H1 (cell line): Measurements from ENCODE around the gene SEC22C. TPM values are rescaled to one million over a fixed set of nuclear protein-coding genes. Genes with fewer than 3 reads are reported as not detected.
A peak's percentile ranks its signal among the peaks of the same experiment; 100 is the strongest.

Source experiments
- CTCF ChIA-PET: fragments of 300-600 bp; sonication (Branson Sonifier 250); formaldehyde crosslinking; loops from one replicate; lab custom pipeline; 2021; ENCODE audit not compliant: partially characterized antibody; lab: Charles Lee
- POLR2A ChIA-PET: fragments of 300-600 bp; sonication (Branson Sonifier 250); formaldehyde crosslinking; loops from one replicate; lab custom pipeline; 2021; ENCODE audit warnings: inconsistent platforms; ENCODE audit not compliant: partially characterized antibody; lab: Charles Lee
- DNase-seq, 2 experiments: peaks; one replicate each; pipeline versions ENCODE4 v3.0.0 to v3.0.0-alpha.2; 2010 to 2022; ENCODE audit warnings: low spot score in 2 of 2, low read depth in 1 of 2, mixed read lengths in 1 of 2
- FAIRE-seq: peaks from 2 replicates; lab custom pipeline; 2011; peaks lifted over from hg19 to GRCh38; lab: Jason Lieb, UNC
- H2AFZ ChIP-seq: 2 replicates; pipeline ENCODE4 v1.8.1; 2012; ENCODE audit warnings: low read length, inconsistent platforms
- H2AK5ac ChIP-seq: 2 replicates; pipeline ENCODE4 v1.6.1; 2013; ENCODE audit warnings: low read depth, low read length
- H2BK120ac ChIP-seq: replicated peaks from 2 replicates; pipeline ENCODE3; 2013; ENCODE audit warnings: low read depth, low read length, inconsistent platforms
- H2BK12ac ChIP-seq: 2 replicates; pipeline ENCODE4 v1.6.1; 2013; ENCODE audit warnings: low read depth, low read length
- H2BK15ac ChIP-seq: 2 replicates; pipeline ENCODE4 v1.6.1; 2013; ENCODE audit warnings: low read length
- H2BK20ac ChIP-seq: 2 replicates; pipeline ENCODE4 v1.6.1; 2013; ENCODE audit warnings: low read length
- H2BK5ac ChIP-seq: 2 replicates; pipeline ENCODE4 v1.6.1; 2013; ENCODE audit warnings: low read depth, low read length
- H3K14ac ChIP-seq: 2 replicates; pipeline ENCODE4 v1.6.1; 2013; ENCODE audit warnings: inconsistent platforms; ENCODE audit not compliant: insufficient read length
- H3K18ac ChIP-seq: 2 replicates; pipeline ENCODE4 v1.6.1; 2013; ENCODE audit warnings: low read length; ENCODE audit errors: extremely low read depth
- H3K23ac ChIP-seq: 2 replicates; pipeline ENCODE4 v1.6.1; 2013; ENCODE audit warnings: inconsistent platforms; ENCODE audit not compliant: insufficient read length
- H3K23me2 ChIP-seq: 2 replicates; pipeline ENCODE4 v1.6.1; 2013; ENCODE audit warnings: low read depth, low read length
- H3K27ac ChIP-seq: 2 replicates; pipeline ENCODE4 v1.6.1; 2011; ENCODE audit warnings: low read depth, low read length, inconsistent platforms
- H3K27me3 ChIP-seq, 4 experiments: replicated peaks in 1 of 4; 1 replicate in 1 of 4; 2 replicates in 3 of 4; pipeline versions ENCODE4 v1.6.1 to v1.8.1; 2011 to 2013; ENCODE audit warnings: low read length in 3 of 4, mild to moderate bottlenecking in 3 of 4, inconsistent platforms in 2 of 4, mixed read lengths in 2 of 4, moderate library complexity in 1 of 4; ENCODE audit not compliant: control insufficient read depth in 3 of 4, insufficient read depth in 3 of 4; ENCODE audit errors: extremely low read depth in 1 of 4
- H3K36me3 ChIP-seq, 4 experiments: 2 replicates each; pipeline versions ENCODE4 v1.6.1 to v1.8.1; 2011 to 2013; ENCODE audit warnings: mild to moderate bottlenecking in 4 of 4, low read length in 3 of 4, moderate library complexity in 2 of 4, control low read depth in 1 of 4, inconsistent platforms in 1 of 4; ENCODE audit not compliant: insufficient read depth in 4 of 4, control insufficient read depth in 2 of 4
- H3K4ac ChIP-seq: replicated peaks from 2 replicates; pipeline ENCODE3; 2013; ENCODE audit warnings: low read length, low read depth, mixed read lengths, inconsistent platforms; ENCODE audit not compliant: insufficient read length
- H3K4me1 ChIP-seq, 4 experiments: replicated peaks in 1 of 4; 1 replicate in 1 of 4; 2 replicates in 3 of 4; pipeline versions ENCODE4 v1.6.1 to v1.8.1; 2011 to 2013; ENCODE audit warnings: low read length in 3 of 4, inconsistent platforms in 2 of 4, mixed read lengths in 1 of 4; ENCODE audit not compliant: insufficient read depth in 4 of 4, control insufficient read depth in 3 of 4
- H3K4me2 ChIP-seq, 2 experiments: 2 replicates each; pipeline versions ENCODE4 v1.6.1 to v1.8.1; 2011 to 2013; ENCODE audit warnings: low read depth in 2 of 2, low read length in 2 of 2, control low read depth in 1 of 2, inconsistent platforms in 1 of 2, mild to moderate bottlenecking in 1 of 2; ENCODE audit not compliant: insufficient read depth in 1 of 2
- H3K4me3 ChIP-seq, 4 experiments: fragments of 200-600, 300-600 bp in 1 of 4; sonication (generic), shearing (Covaris generic), sonication (Bioruptor Twin) in 1 of 4; 2 replicates each; pipeline versions ENCODE4 v1.5.1 to v1.8.1; 2011 to 2016; ENCODE audit warnings: low read length in 4 of 4, low read depth in 3 of 4, control low read depth in 2 of 4, inconsistent platforms in 2 of 4, mild to moderate bottlenecking in 2 of 4, mixed read lengths in 1 of 4, moderate library complexity in 1 of 4; ENCODE audit not compliant: insufficient read depth in 2 of 4; ENCODE audit errors: extremely low read depth in 1 of 4
- H3K56ac ChIP-seq: replicated peaks from 2 replicates; pipeline ENCODE3; 2013; ENCODE audit warnings: low read depth, mild to moderate bottlenecking, mixed read lengths, low read length, inconsistent platforms; ENCODE audit not compliant: insufficient read length
- H3K79me1 ChIP-seq: 2 replicates; pipeline ENCODE4 v1.6.1; 2013; ENCODE audit warnings: low read depth, low read length, control low read depth
- H3K79me2 ChIP-seq, 2 experiments: 2 replicates each; pipeline versions ENCODE4 v1.6.1 to v1.8.1; 2012 to 2013; ENCODE audit warnings: low read length in 2 of 2, mild to moderate bottlenecking in 2 of 2, inconsistent platforms in 1 of 2; ENCODE audit not compliant: insufficient read depth in 2 of 2, control insufficient read depth in 1 of 2
- H3K9ac ChIP-seq, 4 experiments: replicated peaks in 1 of 4; 1 replicate in 1 of 4; 2 replicates in 3 of 4; pipeline versions ENCODE4 v1.6.1 to v1.8.1; 2011 to 2013; ENCODE audit warnings: low read depth in 3 of 4, low read length in 3 of 4, control low read depth in 2 of 4, mild to moderate bottlenecking in 2 of 4, moderate library complexity in 2 of 4, inconsistent platforms in 1 of 4; ENCODE audit errors: extremely low read depth in 1 of 4
- H3K9me3 ChIP-seq, 2 experiments: 2 replicates each; pipeline versions ENCODE4 v1.6.1 to v1.8.1; 2012 to 2013; ENCODE audit warnings: mild to moderate bottlenecking in 2 of 2, moderate library complexity in 2 of 2, control low read depth in 1 of 2, inconsistent platforms in 1 of 2, low read depth in 1 of 2, low read length in 1 of 2, mixed read lengths in 1 of 2; ENCODE audit not compliant: insufficient read depth in 2 of 2
- H4K20me1 ChIP-seq, 2 experiments: replicated peaks in 1 of 2; 2 replicates each; pipeline versions ENCODE3 to v1.8.1; 2011 to 2013; ENCODE audit warnings: inconsistent platforms in 2 of 2, low read length in 2 of 2, mild to moderate bottlenecking in 1 of 2; ENCODE audit not compliant: insufficient read depth in 2 of 2, control insufficient read depth in 1 of 2
- H4K5ac ChIP-seq: 2 replicates; pipeline ENCODE4 v1.6.1; 2013; ENCODE audit warnings: low read length, low read depth, mixed read lengths, inconsistent platforms; ENCODE audit not compliant: insufficient read length
- H4K8ac ChIP-seq: 2 replicates; pipeline ENCODE4 v1.8.0; 2013; ENCODE audit warnings: mild to moderate bottlenecking, moderate library complexity, low read length, inconsistent platforms; ENCODE audit not compliant: insufficient read depth; ENCODE audit errors: extremely low read depth
- H4K91ac ChIP-seq: replicated peaks from 2 replicates; pipeline ENCODE3; 2013; ENCODE audit warnings: low read length, mixed read lengths, inconsistent platforms; ENCODE audit not compliant: insufficient read length
- CTBP2 ChIP-seq: IDR thresholded peaks from 2 replicates; pipeline ENCODE4 v1.7.0; 2011; ENCODE audit warnings: borderline replicate concordance, mild to moderate bottlenecking, moderate library complexity, mixed read lengths, low read length; ENCODE audit not compliant: insufficient read depth, insufficient read length
- HDAC2 ChIP-seq, 2 experiments: fragments of 300-600 bp in 1 of 2; sonication (generic) in 1 of 2; IDR thresholded peaks; 2 replicates each; pipeline ENCODE4 v1.6.1; 2011 to 2012; ENCODE audit warnings: low read depth in 2 of 2, low read length in 2 of 2, mild to moderate bottlenecking in 2 of 2, moderate library complexity in 2 of 2, borderline replicate concordance in 1 of 2, inconsistent platforms in 1 of 2
- TAF7 ChIP-seq: optimal IDR thresholded peaks from 2 replicates; pipeline ENCODE3; 2011; ENCODE audit warnings: low read depth, mild to moderate bottlenecking, inconsistent platforms, low read length, moderate library complexity, borderline replicate concordance
- TCF12 ChIP-seq: IDR thresholded peaks from 2 replicates; pipeline ENCODE4 v1.6.1; 2011; ENCODE audit warnings: low read depth, mild to moderate bottlenecking, low read length
- TEAD4 ChIP-seq: IDR thresholded peaks from 2 replicates; pipeline ENCODE4 v1.6.1; 2012; ENCODE audit warnings: low read depth, low read length, inconsistent platforms, mixed read lengths
- WGBS, 2 experiments: shearing (Covaris generic) in 1 of 2; methylation state at CpG; one replicate each; pipeline versions ENCODE4 v1.1.6 to v1.1.7; 2013 to 2015; ENCODE audit warnings: low lambda C conversion rate in 2 of 2, mixed read lengths in 2 of 2, inconsistent platforms in 1 of 2, low coverage in 1 of 2, missing lambda C conversion rate in 1 of 2; ENCODE audit not compliant: insufficient replicate concordance in 2 of 2, insufficient coverage in 1 of 2, insufficient read length in 1 of 2; ENCODE audit errors: extremely low coverage in 1 of 2, missing lambda C conversion rate in 1 of 2; 5-methylcytosine and 5-hydroxymethylcytosine counted together
- polyA plus RNA-seq, 7 experiments: library from polyadenylated mRNA; depleted of rRNA in 3 of 7; stranded (reverse) in 5 of 7; unstranded in 2 of 7; fragments of >200 nt in 5 of 7; fragments of 200-250 nt in 2 of 7; gene quantifications; 1 replicate in 5 of 7; 2 replicates in 1 of 7; 4 replicates in 1 of 7; pipeline versions ENCODE4 v1.2.1 to v1.2.3, GENCODE V29; 2011 to 2013; ENCODE audit warnings: missing spikeins in 2 of 7, mixed read lengths in 2 of 7
- total RNA-seq: library from RNA; stranded (reverse); fragmentation: NEBNext Ultra II Directional; extraction: Animal tissue kit (Norgen Biotek cat#: 25700); gene quantifications from 2 replicates; pipeline ENCODE4 v1.2.1, GENCODE V29; 2021

The SEC22C gene
- total and polyA plus RNA-seq, 2 of the 8 experiments (the other 6 are each of a cell fraction or from before 2014, with no cell fraction given) = 23.4 to 38.3 TPM

DNA sequence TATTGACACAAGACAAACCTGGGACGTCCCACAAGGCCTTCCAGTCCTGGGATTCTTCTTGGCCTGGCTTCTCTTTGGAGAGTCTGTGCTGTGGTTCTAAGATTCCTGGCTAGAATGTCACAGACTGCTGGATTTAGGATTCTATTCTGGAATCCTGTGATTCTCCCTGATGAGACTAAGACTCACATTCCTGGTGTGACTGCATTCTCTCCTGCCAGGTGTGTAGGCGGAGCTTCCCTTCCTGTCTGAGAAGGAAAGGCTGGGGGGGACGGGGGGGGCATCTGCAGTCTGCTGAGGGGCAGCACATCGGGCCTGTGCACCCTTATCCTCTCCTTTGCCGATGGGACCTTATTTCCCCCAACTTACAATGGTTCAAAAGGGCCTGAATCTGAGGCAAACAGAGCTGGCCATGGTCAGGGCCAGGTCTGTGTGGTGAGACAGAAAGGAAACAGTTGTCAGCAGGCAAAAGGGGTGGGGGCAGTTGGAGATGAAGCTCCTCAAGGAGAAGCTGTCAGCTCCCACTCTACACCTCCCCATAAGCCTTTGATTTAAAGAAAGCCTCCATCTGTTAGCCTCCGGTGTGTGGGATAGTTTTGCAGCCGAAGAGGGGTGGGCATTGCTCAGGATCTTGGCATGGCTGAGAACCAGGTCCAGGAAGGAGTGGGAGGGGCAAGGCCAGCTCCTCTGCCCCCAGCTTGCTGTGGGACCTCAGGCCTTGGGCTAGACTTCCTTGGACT is 48.4 kb downstream of the SEC22C start:
- Histone ChIP-seq H2BK120ac (no peak overlapping the region), H3K9me3 (no peaks in the 10 kb centered on the region), H3K36me3 (no peaks in the 10 kb centered on the region), H3K23ac (no peak overlapping the region), H3K79me2 (no peaks in the 10 kb centered on the region), H4K20me1 (peaks cover 0 to 1% of the 10 kb centered on the region in 2 experiments), H3K27ac (no peak overlapping the region), H4K91ac (no peak overlapping the region), H2BK5ac (peak overlapping the region; percentile 32), H3K14ac (no peak overlapping the region), H3K56ac (no peak overlapping the region), H3K4me1 (peaks cover 3 to 18% (median 6%) of the 10 kb centered on the region in 4 experiments), H2BK12ac (no peak overlapping the region; the same call in 1 of the 2 replicates), H4K5ac (no peak overlapping the region), H3K79me1 (no peaks in the 10 kb centered on the region), H3K9ac (no peak overlapping the region), H2BK15ac (no peak overlapping the region), H3K4me2 (0 out of 4 replicates have a peak overlapping the region, but pooled peaks of 1 of the 2 experiments have one; percentile 12), H3K27me3 (peaks cover 0 to 2% (median 0%) of the 10 kb centered on the region in 4 experiments; a peak in 1 of 7 replicates), H2AFZ (no peak overlapping the region), H3K4ac (no peak overlapping the region), H2AK5ac (no peak overlapping the region), H3K18ac (no peak overlapping the region), H3K4me3 (no peak overlapping the region), H2BK20ac (peak overlapping the region; percentile 98), H3K23me2 (peaks cover 6% of the 10 kb centered on the region; the same call in 1 of the 2 replicates), H4K8ac (no peak overlapping the region)
- TF ChIP-seq TEAD4 (peak; percentile 47), TCF12 (0 out of 2 replicates have a peak, but pooled peaks have one; percentile 56), HDAC2 (IDR thresholded peaks at IDR 0.05; ENCODE audit: borderline replicate concordance in 1 of 2, low read depth in 2 of 2, low read length in 2 of 2) (no peak), TAF7 (no peak), CTBP2 (no peak)
- FAIRE-seq (no peak), DNase-seq (no peak)
- CTCF ChIA-PET = interaction anchor here (0.7 to 23.9 kb wide), 9 partner anchors 13 to 304 kb away, joined by 3 to 458 read pairs (median 5); partner anchors contain the start of gene VIPR1
- 67% methylated on average over 7 of the region's 7 CpGs; no CpG with 5 or more reads in 1 of the 2 experiments for WGBS, 2 experiments
- POLR2A ChIA-PET = interaction anchor here (1.2 to 1.3 kb wide), 2 partner anchors 9 to 17 kb away, joined by 3 read pairs; no protein-coding TSS in a partner anchor
